ENCODE measurements around the gene RASSF4.

DNA sequence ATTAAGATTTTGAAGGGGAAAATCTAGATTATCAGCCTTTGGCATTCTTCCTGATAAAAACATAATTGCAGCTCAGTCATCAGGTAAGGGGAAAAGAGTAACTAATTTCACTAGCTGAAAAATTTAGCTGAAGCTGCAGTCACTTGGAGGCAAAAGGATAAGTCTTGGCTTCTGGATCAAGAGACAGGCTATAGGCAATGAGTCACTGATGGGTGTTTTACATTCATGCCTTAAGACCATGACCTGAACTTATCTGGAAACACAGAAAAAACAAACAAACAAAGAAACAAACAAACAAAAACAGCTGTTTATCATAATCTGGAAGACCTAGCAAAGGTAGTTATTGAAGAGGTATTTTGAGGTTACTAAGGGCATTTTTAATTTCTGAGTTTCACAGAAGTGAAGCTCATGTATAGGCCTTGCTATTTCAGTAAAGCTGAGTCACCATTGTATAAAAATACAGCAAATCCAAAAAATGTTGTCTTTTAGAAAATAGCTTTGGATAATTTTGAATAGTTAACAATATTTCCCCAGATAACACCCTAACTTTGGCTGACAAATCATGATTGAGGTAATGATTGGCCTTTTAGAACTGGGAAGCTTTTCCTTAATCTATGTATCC is 81.4 kb downstream of the RASSF4 start:
- TF ChIP-seq ZNF274 (IDR thresholded peaks at IDR 0.05; ENCODE audit: low read depth, low read length) (no peak), SUZ12 (IDR thresholded peaks at IDR 0.05; ENCODE audit: extremely low read depth, insufficient read depth, insufficient read length) (no peak), YY1 (IDR thresholded peaks at IDR 0.05; ENCODE audit: insufficient read depth, insufficient read length) (no peak)

Data from NT2/D1 (cell line).